GM21737 (cell line): Measurements from ENCODE around the gene OASL.

Experiments used
- ATAC-seq: cut with Tn5 transposase; IDR thresholded peaks from one replicate; pipeline ENCODE4 v1.9.1; 2021; ENCODE audit warnings: mild to moderate bottlenecking, moderate library complexity; ENCODE audit not compliant: unreplicated experiment

The OASL gene

GRCh38 chr12:120992989-120993388, 46.1 kb downstream of the OASL start:
- no peak for ATAC-seq

- no peak for ATAC-seq
Observed at GRCh38 chr12:120991965-120992364, 47.1 kb downstream of the OASL start.

- no peak for ATAC-seq
Observed at GRCh38 chr12:120990487-120991055, 48.5 kb downstream of the OASL start.

GRCh38 chr12:120989687-120990086, 49.4 kb downstream of the OASL start:
- no peak for ATAC-seq

GRCh38 chr12:120988658-120989057, 50.4 kb downstream of the OASL start:
- ATAC-seq = no peak

- no peak for ATAC-seq
Observed at GRCh38 chr12:120988234-120988633, 50.8 kb downstream of the OASL start.

GRCh38 chr12:120984351-120984898, 54.6 kb downstream of the OASL start:
- ATAC-seq = no peak

- ATAC-seq = no peak
Observed at GRCh38 chr12:120983759-120984158, 55.3 kb downstream of the OASL start.

- ATAC-seq = no peak
Observed at GRCh38 chr12:120982659-120983058, 56.4 kb downstream of the OASL start.

GRCh38 chr12:120981407-120981941, 57.6 kb downstream of the OASL start:
- ATAC-seq = no peak

GRCh38 chr12:120980800-120981368, 58.2 kb downstream of the OASL start:
- ATAC-seq = no peak

GRCh38 chr12:120979862-120980696, 59.0 kb downstream of the OASL start:
- ATAC-seq = no peak

GRCh38 chr12:120979220-120979861, 59.7 kb downstream of the OASL start:
- ATAC-seq = no peak

- no peak for ATAC-seq
Observed at GRCh38 chr12:120978296-120979219, 60.5 kb downstream of the OASL start, which contains the start of gene HNF1A. TSS of gene HNF1A (plus strand) at chr12:120978543. CDS start at chr12:120978769, 226 bp downstream.

- ATAC-seq = no peak
Observed at GRCh38 chr12:120977531-120978295, 61.3 kb downstream of the OASL start.

- no peak for ATAC-seq
Observed at GRCh38 chr12:120972870-120973543, 66.0 kb downstream of the OASL start.

GRCh38 chr12:120971299-120972180, 67.5 kb downstream of the OASL start:
- no peak for ATAC-seq

GRCh38 chr12:120970310-120970709, 68.7 kb downstream of the OASL start:
- ATAC-seq = no peak
